Mammary epithelial cell (primary cell): Measurements from ENCODE around the gene KLHDC7B.

ENCODE experiments used
- CTCF ChIP-seq, 2 donors: IDR thresholded peaks in 1 of 2; conservative IDR thresholded peaks in 1 of 2; 2 replicates each; pipeline ENCODE4 v1.5.1; 2011 to 2012; ENCODE audit warnings: inconsistent platforms in 2 of 2, low read length in 2 of 2, mild to moderate bottlenecking in 2 of 2, control low read depth in 1 of 2, low read depth in 1 of 2; ENCODE audit not compliant: insufficient read depth in 1 of 2; ENCODE audit errors: extremely low read depth in 1 of 2
- EZH2 ChIP-seq: IDR thresholded peaks from 2 replicates; pipeline ENCODE4 v1.6.1; 2012; ENCODE audit warnings: low read length, inconsistent platforms, borderline replicate concordance

- TF ChIP-seq CTCF (conservative IDR thresholded peaks at IDR 0.05 in 1 of 2, IDR thresholded peaks at IDR 0.05 in 1 of 2; ENCODE audit: extremely low read depth in 1 of 2, insufficient read depth in 1 of 2, low read depth in 1 of 2, low read length in 2 of 2) (no peak), EZH2 (no peak)
Measured at GRCh38 chr22:50578776-50579310, 33.1 kb downstream of the KLHDC7B start.
